CD4-positive, alpha-beta T cell treated with Interleukin-4 for 1 hour (primary cell): ENCODE data around the gene SORL1-AS1.
"Not testable (repeated sequence)": the region's sequence is repeated elsewhere in the genome, so short reads cannot be mapped to it uniquely, and the experiment has no call there.

Experiments used
- DNase-seq, 2 donors: peaks; one replicate each; pipeline ENCODE4 v3.0.0-alpha.2; 2020 to 2022

The SORL1-AS1 gene

DNA sequence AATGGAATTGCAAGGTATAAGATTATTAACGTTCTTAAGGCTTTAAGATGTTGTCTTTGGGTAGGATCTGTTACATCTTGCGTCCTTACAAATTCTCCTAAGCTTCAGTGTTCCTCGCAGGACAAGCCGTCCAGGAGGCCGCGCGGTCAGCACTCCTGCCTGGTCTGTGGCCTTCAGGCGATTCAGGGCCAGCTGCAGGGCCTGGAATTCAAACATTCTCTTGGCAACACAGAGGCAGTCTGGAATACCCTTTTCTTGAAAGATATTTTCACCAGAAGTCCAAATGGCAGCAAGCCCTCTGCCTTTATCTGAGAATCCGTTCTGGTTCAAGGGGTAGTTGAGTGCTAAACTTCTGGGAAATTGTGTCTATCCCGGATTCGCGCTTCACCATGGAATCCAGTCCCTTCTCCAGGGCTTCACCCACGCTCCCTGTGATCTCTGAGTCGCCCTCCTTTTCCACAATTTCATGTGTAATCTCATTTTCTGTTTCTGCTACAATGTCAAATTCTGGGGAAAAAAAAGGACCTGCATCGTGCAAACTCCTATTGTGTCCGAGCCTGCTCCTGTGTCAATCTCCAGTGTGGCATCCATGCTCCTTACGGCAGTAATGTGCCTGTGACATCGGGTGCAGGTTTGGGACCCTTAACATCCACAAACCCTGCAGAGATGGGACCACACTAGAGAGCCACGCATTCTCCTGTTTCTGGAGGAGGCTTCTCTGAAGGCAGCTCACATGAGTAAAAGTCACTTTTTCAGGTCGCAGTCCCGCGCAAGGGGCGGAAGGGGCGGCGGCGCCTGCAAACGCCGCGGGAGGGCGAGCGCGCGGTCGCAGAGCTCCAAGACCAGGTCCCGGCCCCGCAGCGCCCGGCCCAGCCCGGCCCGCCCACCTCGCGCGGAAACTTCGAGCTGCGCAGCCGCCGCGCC, 26.0 kb downstream of the SORL1-AS1 start:
- peak; percentile 48 to 56 for DNase-seq

DNA sequence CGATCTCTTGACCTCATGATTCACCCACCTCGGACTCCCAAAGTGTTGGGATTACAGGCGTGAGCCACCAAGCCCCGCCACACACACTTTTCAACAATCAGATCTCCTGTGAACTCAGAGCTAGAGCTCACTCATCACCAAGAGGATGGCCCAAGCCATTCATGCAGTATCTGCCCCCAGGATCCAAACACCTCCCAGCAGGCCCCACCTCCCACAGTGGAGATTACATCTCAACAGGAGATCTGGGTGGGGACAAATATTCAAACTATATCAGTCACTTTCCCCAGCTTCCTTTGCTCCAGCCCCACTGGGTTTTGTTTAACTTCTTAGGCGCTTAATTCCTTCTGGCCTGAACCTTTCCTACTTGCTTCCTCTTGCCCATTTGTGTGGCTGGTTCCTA, 26.9 kb downstream of the SORL1-AS1 start:
- no peak for DNase-seq

DNA sequence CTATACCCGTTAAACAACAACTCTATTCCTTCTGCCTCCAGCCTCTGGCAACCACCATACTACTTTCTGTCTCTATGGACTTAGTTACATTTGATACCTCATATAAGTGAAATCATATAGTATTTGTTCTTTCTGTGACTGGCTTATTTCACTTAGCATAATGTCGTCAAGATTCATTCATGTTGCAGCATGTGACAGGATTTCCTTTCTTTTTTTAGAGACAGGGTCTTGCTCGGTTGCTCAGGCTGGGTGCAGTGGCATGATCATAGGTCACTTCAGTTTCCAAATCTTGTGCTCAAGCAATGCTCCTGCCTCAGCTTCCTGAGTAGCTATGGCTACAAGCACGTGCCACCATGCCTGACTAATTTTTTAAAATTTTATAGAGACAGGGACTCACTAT, 30.1 kb downstream of the SORL1-AS1 start:
- peak; percentile 39 to 59 for DNase-seq

DNA sequence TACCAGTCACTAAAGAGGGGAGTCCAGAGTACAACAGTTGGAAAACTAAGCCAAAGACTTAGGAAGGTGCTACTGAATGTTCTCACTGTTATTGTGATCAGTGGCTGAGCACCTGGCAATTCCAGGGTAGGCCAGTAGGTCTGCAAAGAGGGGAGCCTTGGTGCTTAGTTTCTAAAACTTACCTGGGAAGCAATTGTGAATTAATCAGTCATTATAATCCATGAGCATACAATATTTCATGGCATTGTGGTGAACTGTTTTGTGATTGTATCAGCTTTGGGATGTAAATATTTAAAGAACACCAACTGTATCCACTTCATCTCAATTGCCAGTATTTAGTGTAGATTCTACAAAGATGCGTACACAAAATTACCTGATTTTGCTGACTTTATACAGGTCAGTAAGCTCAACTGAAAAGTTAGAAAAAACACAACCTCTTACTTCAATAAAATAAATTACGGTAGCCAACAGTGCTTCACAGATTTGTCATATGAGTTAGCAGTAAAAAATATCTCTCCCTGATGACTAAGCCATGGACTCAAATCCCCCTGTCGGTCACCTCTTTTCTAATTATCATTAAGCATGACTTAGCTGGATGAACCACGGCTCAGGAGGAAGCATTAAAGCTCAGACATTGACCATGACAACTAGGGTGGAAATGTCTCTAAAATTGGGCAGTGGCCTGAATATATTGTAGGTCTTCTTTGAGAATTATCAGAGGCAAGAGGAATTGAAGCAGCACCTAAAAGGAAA, 31.4 kb downstream of the SORL1-AS1 start:
- peak in 1 of 2 donors; percentile 30 for DNase-seq

DNA sequence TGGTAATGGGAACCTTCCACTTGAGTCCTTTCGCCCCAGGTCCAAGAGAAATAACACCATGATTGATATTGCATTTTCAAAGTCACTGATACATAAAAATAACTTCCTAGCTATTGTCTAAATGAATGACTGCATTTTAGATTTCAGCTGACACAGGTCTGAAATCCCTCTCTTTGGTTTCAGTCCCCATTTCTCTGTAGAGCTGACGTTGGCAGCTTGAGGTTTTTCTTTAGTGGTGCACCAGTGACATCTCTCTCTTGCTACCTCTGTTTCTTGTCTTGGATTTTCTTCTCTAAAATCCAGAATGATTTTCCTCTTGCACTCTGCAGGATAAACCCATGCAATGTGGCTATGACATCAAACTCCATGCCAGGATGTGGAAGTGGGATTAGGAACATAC, 32.4 kb downstream of the SORL1-AS1 start:
- no peak for DNase-seq

DNA sequence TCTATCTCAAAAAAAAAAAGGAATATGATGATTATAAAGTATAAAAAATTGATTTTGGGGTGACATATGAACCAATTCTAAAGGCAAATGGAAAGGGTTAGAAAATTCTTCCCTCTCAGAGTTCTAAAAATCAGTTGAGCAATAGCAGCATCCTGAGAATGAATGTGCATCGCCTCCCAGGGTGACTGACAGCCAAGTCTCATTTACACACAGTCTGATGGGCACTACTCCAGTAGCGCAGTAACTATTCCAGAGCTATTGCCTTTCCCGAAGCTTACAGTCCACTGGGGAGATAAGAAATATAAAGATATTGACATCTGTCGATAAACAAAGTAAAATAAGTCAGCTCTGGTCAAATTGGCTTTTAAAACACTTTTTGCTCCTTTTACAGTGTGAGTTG, 32.9 kb downstream of the SORL1-AS1 start:
- no peak for DNase-seq

DNA sequence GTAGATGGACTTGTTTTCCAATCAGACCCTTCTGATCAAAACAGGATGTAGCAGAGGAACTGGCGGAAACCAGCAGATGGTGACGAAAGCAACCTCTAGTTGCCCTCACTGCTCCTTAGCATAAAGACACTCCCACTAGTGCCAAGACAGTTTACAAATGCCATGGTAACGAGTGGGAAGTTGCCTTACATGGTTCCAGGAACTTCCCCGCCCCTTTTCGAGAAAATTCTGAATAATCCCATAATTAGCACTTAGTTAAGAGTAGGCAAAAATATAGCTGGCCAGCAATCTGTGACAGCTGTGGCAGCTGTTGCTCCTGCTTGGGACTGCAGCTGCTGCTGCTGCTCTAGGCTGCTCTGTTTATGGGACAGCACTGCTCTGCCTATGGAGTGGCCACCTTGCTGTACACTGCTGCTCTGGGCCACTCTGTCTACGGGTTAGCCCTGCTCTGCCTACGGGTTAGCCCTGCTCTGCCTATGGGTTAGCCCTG, 34.1 kb downstream of the SORL1-AS1 start:
- DNase-seq: peak; percentile 91 to 92

DNA sequence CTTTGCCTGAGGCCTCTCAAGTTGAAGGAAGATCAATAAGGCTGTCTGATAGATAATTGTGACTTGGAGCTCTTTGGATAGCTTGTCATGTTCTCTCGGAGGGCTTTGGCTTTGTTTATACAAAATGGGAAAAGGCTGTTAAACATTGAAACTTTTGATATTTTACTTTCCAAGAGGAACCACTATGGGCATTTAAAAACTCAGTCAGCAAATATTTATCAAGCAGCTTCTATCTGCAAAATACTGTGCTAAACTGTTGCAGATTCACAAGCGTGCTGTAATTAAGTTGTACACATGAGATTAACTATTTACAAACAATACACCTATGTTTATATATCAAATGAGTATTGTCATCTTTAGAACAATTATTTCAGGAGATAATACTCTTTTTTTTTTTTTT, 35.2 kb downstream of the SORL1-AS1 start:
- DNase-seq: no peak

DNA sequence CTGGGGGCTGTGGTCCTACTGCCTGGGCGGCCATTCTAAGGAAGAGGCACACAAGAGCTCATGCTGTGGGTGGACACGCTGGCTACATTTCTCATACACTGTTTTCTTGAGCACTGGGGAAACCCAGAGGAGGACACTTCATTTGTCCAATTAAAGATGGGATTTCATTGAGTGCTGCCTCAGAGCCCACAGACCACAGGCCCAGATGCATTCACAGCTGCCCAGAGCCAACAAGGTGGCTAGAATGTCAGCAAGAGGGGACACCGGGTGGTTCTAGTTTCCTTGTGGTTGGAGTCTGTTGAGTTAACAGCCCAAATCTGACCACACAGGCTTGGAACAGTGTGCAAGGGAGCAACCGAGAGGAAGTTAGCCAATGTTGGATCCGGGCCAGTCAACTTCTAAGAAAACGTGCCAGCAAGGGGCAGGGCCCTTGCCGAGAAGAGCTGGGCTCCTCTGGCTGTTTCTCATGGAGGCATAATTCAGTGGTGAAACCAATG, 35.7 kb downstream of the SORL1-AS1 start:
- peak; percentile 79 to 82 for DNase-seq

DNA sequence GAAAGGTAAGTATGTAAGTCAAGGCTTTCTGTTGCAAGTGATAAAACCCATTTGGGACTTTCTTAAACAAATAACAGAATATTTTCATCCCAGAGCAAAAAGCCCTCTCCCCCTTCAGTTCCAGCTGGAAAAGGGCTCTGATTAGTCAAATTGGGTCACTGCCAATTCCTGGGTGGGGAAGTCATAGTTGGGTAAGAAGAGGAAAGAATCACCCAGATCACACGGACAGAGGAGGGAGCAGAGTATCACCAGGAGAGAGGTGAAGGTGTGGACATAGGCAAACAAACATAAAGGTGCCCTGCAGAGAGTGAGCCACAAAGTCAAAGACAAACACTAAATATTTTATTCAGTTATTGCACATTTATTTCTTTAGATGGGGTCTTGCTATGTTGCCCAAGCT, 36.9 kb downstream of the SORL1-AS1 start:
- DNase-seq: peak in 1 of 2 donors; percentile 17

DNA sequence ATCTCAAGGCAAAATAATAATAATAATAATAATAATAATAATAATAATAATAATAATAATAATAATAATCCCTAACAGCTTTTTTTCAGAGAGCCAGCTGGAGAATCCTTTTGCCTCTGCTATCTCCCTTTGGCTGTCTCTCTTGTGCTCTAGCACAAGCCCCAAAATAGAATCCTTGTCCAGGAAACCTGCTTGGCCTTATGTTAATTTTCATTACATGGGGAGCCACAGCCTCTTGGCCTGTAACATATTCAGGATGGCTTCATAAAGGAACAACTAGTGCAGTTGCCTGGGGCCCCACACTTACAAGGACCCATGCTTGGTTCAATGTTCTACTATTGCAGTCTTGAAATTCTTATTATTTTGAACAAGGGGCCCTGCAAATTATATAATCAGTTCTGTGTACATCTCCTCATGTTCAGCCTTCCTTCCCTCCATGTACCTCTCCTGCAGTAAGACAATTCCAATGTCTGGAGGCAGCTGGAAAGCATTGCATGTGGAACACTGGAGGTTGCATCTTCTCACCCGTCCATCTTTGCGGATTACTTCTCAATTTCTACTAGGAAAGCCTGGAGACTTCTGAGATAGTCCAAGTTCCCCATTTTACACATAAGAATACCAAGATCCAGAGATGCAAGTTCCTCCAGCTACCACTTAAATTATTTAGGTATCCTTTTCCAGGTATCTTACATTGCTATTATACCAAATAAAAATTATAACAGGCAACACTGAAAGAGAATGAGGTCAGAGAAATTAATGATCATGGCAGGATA, 38.4 kb downstream of the SORL1-AS1 start:
- DNase-seq: no peak

DNA sequence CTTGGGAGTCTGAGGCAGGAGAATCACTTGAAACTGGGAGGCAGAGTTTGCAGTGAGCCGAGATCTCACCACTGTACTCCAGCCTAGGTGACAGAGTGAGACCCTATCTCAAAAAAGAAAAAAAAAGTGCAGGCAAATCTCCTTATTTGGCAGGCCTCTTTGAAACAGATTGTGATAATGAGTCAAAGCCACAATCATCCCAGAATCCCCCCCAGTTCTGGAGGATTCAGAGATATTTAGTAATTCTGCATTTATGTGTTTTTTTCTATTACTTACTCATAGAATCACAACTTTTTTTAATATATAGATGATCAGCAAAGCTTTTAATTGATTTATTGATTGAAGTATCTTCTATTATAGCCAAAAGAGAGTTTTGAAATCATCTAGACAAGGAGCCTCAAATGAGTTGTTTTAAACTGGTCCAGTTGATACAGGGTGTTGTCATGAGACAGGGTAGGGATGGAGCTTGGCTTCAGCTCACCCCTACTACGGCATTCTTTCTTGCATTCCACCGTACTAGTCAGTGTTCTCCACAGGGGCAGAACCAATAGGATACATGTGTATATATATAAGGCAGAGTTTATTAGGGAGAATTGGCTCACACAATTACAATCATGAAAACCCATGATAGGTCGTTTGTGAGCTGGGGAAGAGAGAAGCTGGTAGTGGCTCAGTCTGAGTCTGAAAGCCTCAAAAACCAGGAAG, 39.9 kb downstream of the SORL1-AS1 start:
- DNase-seq: no peak

DNA sequence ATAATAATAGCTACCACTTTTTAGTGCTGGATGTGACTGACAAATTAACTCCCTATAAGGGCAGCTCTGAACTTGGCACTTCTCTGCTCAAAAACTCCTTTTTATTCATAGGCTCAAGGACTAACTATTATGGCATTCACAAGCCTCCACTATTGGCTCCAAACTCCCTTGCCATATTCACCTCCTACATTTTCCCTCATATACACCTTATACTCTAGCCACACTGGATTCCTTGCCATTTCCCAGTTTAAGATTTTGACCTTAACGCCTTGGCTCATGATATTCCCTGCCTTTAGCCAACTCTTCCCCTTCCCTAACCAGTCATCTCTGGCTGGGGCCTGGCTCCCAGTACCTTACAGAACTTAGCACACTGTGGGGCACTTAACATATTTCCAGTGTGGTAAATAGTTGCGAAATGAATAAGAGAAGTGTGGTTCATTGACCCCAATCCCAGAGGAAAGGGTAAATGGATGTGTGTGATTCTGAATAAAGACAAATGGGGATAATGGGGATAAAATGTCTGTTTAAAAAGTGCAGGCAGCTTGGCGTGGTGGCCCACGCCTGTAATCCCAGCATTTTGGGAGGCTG, 40.7 kb downstream of the SORL1-AS1 start:
- DNase-seq: no peak

DNA sequence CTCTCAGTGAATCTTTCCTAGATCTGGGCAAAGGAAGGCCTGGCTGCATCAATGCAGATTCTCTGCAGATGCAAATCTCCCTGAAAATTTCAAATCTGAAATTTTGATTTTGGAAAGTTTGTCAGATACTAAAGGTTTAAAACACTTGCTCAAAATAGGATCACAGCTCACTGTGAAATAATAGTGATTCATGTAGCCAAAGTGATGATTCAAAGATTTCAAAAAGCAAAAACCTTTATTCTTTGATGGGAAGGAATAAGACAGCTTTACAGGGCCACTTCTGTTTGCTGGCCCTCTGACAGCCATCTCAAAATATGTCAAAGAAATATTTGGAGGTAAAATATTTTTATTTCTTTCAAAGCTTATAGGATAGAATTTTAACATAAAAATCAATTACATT, 41.4 kb downstream of the SORL1-AS1 start:
- DNase-seq: not testable (repeated sequence)

DNA sequence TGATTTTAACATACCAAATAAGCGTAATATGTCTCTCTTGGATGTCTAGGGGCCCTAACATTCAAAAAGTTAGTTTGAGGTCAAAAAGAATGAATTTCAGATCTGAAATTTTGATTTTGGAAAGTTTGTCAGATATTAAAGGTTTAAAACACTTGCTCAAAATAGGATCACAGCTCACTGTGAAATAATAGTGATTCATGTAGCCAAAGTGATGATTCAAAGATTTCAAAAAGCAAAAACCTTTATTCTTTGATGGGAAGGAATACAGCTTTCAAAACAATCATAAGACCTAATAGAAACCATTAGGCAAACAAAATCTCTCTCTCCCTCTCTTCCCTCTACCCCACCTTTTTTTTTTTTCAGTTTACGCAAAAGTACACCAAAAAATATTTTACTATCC, 42.7 kb downstream of the SORL1-AS1 start:
- DNase-seq: not testable (repeated sequence)

DNA sequence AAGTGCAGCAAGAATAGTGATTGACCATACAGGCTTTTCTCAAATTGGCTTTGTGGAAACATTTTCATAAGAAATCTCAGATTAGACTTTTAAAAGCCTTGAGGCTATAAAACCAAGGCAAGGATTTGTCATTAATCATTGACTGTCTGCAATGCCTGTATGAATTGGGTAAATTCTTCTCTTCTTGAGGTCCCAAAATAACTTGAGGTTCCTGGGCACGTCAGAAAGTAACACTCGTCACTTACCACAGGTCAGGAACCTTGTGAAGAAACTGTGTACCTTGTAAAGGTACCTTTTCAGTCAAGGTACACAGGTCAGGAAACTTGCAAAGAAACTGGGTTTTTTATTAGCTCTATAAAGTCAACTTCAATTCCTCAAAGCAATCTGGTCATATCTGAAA, 43.9 kb downstream of the SORL1-AS1 start:
- DNase-seq: no peak

DNA sequence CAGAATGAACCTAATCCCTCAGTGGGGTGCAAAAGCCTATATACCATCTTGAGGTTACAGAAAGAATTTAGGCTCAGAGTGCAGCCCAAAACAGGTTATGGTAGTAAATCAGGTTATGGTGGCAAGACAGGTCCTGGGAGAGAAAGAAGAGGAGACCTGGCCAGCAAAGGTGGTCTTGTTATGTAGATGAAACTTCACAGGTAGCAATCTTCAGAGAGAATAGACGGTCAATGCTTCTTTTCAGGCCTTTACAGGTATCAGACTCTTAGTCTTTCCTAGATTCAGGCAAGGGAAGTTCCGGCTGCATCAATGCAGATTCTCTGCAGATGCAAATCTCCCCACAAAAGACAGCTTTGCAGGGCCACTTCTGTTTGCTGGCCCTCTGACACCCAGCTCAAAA, 46.5 kb downstream of the SORL1-AS1 start:
- DNase-seq: no peak

DNA sequence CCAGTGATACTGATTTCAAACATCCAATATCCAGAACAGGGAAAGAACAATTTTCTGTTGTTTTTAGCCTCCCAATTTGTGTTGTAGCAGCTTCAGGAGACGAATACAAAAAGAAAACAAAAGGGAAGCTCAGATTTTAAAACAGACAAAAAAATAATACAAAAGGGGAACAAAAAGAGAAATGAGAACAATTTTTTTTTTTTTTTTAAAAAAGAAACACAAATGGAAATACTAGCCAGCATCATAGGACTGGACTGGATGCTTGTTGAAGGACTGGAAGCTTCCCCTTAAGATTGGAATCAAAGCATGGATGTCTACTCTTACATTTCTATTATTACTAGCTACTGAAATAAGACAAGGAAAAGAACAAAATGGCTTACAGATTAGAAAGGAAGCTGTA, 47.1 kb downstream of the SORL1-AS1 start:
- no peak for DNase-seq

DNA sequence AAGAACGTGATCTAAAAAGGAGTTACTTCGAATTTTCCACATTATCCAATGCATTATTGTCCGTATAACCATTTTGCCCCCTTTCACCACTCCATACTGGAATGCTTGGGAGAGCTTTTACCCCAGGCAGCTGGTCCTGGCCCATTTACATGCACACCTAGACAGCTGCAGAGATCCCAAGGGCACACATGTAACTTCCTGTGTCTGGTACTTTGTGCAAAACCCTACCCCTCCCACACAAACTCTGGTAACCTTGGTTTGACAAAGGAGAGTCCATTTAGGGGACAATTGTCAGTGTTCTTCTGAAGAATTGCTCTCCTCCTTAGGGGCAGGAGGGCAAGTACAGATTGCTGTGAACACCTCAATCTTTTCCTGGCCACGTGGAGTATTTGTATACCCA, 58.0 kb downstream of the SORL1-AS1 start:
- DNase-seq: no peak

DNA sequence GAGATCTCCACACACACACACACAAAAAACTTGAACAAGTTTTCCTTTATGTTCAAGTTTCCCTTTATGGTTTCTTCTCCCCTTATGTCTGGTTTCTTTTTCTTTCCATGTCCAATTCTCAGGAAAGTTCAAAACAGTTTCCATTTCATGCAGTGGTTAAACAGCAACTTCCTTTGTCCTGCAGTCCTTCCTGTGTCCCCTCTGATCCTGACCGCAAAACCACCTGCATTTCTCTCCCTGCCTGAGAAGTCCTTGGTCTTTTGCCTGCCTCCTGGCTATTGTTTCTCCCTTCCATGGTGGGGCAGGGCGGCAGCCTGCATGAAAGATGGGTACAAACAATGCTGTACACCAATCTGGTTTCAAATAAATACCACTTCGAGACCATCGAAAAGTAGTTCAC, 58.9 kb downstream of the SORL1-AS1 start:
- DNase-seq: no peak

DNA sequence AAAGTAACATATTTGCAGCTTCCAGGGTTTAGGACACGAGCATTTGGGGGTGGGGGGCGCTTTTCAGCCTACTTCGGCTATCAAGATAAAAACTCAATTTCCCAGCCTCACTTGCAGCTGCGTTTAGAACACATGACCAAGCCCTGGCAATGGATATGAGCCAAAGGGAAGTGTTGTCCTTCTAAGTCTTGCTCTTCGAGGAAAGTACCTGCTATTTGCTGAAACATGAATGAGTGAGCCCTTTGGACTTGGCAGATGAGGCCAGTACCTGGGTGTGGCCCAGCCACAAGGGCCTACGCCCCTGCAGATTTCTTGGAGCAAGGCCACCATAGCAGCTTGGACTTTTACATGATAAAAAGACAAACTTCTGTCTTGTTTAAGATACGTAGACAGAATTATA, 60.9 kb downstream of the SORL1-AS1 start:
- DNase-seq: no peak

DNA sequence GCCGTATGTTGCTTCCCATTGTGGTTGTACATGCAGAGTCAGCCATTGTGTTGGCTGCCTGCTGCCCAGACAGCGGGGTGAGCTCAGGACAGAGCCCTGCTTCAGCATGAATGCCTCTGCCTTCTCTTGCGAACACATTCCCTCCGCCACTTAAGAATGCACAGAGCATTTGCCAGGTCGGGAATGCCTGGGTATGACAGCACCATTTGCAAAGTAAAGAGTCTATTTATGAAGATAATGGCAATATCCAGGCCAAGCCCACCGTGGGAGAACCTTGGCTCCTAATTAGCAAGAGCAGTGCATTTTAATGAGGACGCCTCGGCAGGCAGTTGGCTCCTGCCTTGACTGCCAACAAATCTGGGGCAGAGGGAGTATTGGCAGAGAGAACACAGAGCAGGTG, 63.1 kb downstream of the SORL1-AS1 start:
- DNase-seq: no peak
